Transverse colon (tissue), 4 donors: Measurements from ENCODE around the gene ERC2. TPM values are rescaled to one million over a fixed set of nuclear protein-coding genes. Genes with fewer than 3 reads are reported as not detected.

ENCODE experiments used
- DNase-seq: peaks from one replicate; pipeline ENCODE4 v3.0.0-alpha.2; 2019
- H3K27ac ChIP-seq, 4 donors: fragments of 200-600 bp; sonication (generic); 2 replicates each; pipeline ENCODE4 v1.5.1; 2016 to 2018; ENCODE audit warnings: inconsistent platforms in 4 of 4
- H3K27me3 ChIP-seq: fragments of 200-600 bp; sonication (generic); 2 replicates; pipeline ENCODE4 v1.5.1; 2017; ENCODE audit warnings: inconsistent platforms
- H3K36me3 ChIP-seq, 4 donors: fragments of 200-600 bp; sonication (generic); 2 replicates each; pipeline ENCODE4 v1.5.1; 2017 to 2019; ENCODE audit warnings: inconsistent platforms in 4 of 4
- H3K4me1 ChIP-seq, 4 donors: fragments of 200-600 bp; sonication (generic); 2 replicates each; pipeline ENCODE4 v1.5.1; 2017 to 2020; ENCODE audit warnings: inconsistent platforms in 4 of 4
- H3K4me3 ChIP-seq, 4 donors: fragments of 200-600 bp; sonication (generic); 1 replicate in 1 of 4; 2 replicates in 3 of 4; pipeline versions ENCODE4 v1.5.1 to v1.6.1; 2017 to 2019; ENCODE audit warnings: inconsistent platforms in 4 of 4
- H3K9me3 ChIP-seq, 2 donors: fragments of 200-600 bp; sonication (generic); 2 replicates each; pipeline ENCODE4 v1.5.1; 2017 to 2019; ENCODE audit warnings: inconsistent platforms in 2 of 2
- CTCF ChIP-seq, 5 experiments: fragments of 200-600 bp in 3 of 5; fragments of 450-650 bp in 2 of 5; sonication (generic) in 3 of 5; IDR thresholded peaks; 1 replicate in 2 of 5; 2 replicates in 3 of 5; pipeline ENCODE4 v1.5.1; 2016 to 2017; ENCODE audit warnings: antibody characterized with exemption in 5 of 5, inconsistent platforms in 3 of 5, mild to moderate bottlenecking in 2 of 5, moderate library complexity in 1 of 5
- EP300 ChIP-seq: sonication (generic); formaldehyde crosslinking; IDR thresholded peaks from one replicate; pipeline ENCODE4 v1.6.1; 2017; ENCODE audit warnings: antibody characterized with exemption, low read depth
- POLR2A ChIP-seq: fragments of 450-650 bp; IDR thresholded peaks from one replicate; pipeline ENCODE4 v1.6.1; 2016; ENCODE audit warnings: antibody characterized with exemption, mild to moderate bottlenecking, moderate library complexity
- POLR2AphosphoS5 ChIP-seq, 3 donors: sonication (generic); formaldehyde crosslinking; IDR thresholded peaks; one replicate each; pipeline ENCODE4 v1.6.1; 2016; ENCODE audit warnings: antibody characterized with exemption in 3 of 3
- WGBS, 2 donors: methylation state at CpG; one replicate each; pipeline ENCODE4 v1.1.5; 2018; ENCODE audit warnings: low coverage in 1 of 2; 5-methylcytosine and 5-hydroxymethylcytosine counted together
- in situ Hi-C, 4 donors: fragments of 200-750 bp; cut with MboI; loops; one replicate each; pipeline versions ENCODE4 v1.15.0 to v1.15.1; 2017; ENCODE audit warnings: low sequenced_read_pairs in 3 of 4, low pct_ligation_motif_present in 1 of 4, low pct_unique_long_range_greater_than_20kb in 1 of 4
- intact Hi-C: fragments of 100-400 bp; cut with DNase I; formaldehyde crosslinking; loops from one replicate; pipeline ENCODE4 v1.15.1; 2023; ENCODE audit warnings: low total_unique reads
- total RNA-seq, 4 donors: library from RNA; depleted of rRNA; stranded (reverse); fragments of >200 nt; gene quantifications; one replicate each; pipeline ENCODE4 v1.1.0, GENCODE V29; 2016

ERC2 gene
- total RNA-seq, 4 donors from 2014 or later = 0.41 to 1.3 TPM; not detected in 2

- intact Hi-C loops = no loop called here
- in situ Hi-C loops = no loop called here
- H3K4me3 ChIP-seq = no peak overlapping the region
These were observed 268.0 kb downstream of the ERC2 start for GRCh38 chr3:56200251-56200650.

DNA sequence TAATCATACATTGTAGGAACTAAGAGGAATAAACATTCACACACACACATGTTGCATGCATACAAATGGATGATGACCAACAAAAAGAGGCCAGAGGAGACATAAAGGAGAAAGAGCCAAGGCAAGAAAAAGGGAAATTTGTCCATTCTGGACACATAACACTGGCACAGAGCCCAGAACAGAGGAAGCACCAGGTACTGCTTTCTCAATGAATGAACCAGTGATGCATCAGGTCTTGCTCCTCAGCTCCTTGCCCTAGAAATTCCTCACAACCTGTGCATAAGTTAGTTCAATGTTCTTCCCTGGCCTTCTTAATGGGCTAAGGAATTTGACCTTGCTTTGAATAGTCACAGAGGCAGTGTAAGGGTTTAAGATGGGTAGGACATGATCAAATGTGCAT, 270.3 kb downstream of the ERC2 start:
- no peak for TF ChIP-seq CTCF (IDR thresholded peaks at IDR 0.05)
- TF ChIP-seq POLR2A = no peak
- no peak for TF ChIP-seq EP300
- TF ChIP-seq POLR2AphosphoS5 (IDR thresholded peaks at IDR 0.05) = no peak
- DNase-seq = no peak
- Histone ChIP-seq H3K4me1 (no peaks in the 10 kb centered on the region), H3K27ac (no peak overlapping the region), H3K27me3 (no peaks in the 10 kb centered on the region), H3K36me3 (no peaks in the 10 kb centered on the region), H3K9me3 (no peaks in the 10 kb centered on the region), H3K4me3 (no peak overlapping the region)
- in situ Hi-C loops (no loop called here), intact Hi-C loops (no loop called here)

More at GRCh38 chr3:56200251-56200650, 268.0 kb downstream of the ERC2 start:
- Histone ChIP-seq H3K27me3 (no peaks in the 10 kb centered on the region), H3K4me1 (no peaks in the 10 kb centered on the region), H3K27ac (no peak overlapping the region), H3K36me3 (no peaks in the 10 kb centered on the region), H3K9me3 (no peaks in the 10 kb centered on the region)
- TF ChIP-seq POLR2AphosphoS5 (IDR thresholded peaks at IDR 0.05) (no peak), EP300 (no peak), POLR2A (no peak), CTCF (IDR thresholded peaks at IDR 0.05) (no peak)
- DNase-seq = no peak

GRCh38 chr3:56197259-56197965, 270.9 kb downstream of the ERC2 start:
- H3K27ac ChIP-seq = no peak overlapping the region
- intact Hi-C loops (no loop called here), in situ Hi-C loops (no loop called here)
- no peak for DNase-seq
- TF ChIP-seq EP300 (no peak), POLR2AphosphoS5 (IDR thresholded peaks at IDR 0.05) (peak in 1 of 3 donors; percentile 12)
- H3K4me3 ChIP-seq = no peak overlapping the region
- H3K9me3 ChIP-seq = no peaks in the 10 kb centered on the region
- H3K36me3 ChIP-seq = no peaks in the 10 kb centered on the region
- H3K27me3 ChIP-seq = no peaks in the 10 kb centered on the region
- H3K4me1 ChIP-seq = no peaks in the 10 kb centered on the region
- 49 to 71% methylated on average over 3 of the region's 3 CpGs for WGBS, 2 donors

GRCh38 chr3:56196700-56197099, 271.6 kb downstream of the ERC2 start:
- intact Hi-C loops = no loop called here
- 55 to 58% methylated on average over 3 of the region's 3 CpGs for WGBS, 2 donors
- Histone ChIP-seq H3K4me3 (no peak overlapping the region), H3K36me3 (no peaks in the 10 kb centered on the region), H3K9me3 (no peaks in the 10 kb centered on the region), H3K27me3 (no peaks in the 10 kb centered on the region), H3K4me1 (no peaks in the 10 kb centered on the region), H3K27ac (no peak overlapping the region)
- DNase-seq = no peak
- in situ Hi-C loops = no loop called here
- TF ChIP-seq CTCF (IDR thresholded peaks at IDR 0.05) = no peak
- TF ChIP-seq POLR2AphosphoS5 (IDR thresholded peaks at IDR 0.05) = no peak
- no peak for TF ChIP-seq POLR2A
- no peak for TF ChIP-seq EP300

GRCh38 chr3:56193519-56193918, 274.7 kb downstream of the ERC2 start:
- H3K4me1 ChIP-seq = no peaks in the 10 kb centered on the region
- no peaks in the 10 kb centered on the region for H3K9me3 ChIP-seq
- in situ Hi-C loops (no loop called here), intact Hi-C loops (no loop called here)
- TF ChIP-seq POLR2AphosphoS5 (IDR thresholded peaks at IDR 0.05) (no peak), CTCF (IDR thresholded peaks at IDR 0.05) (no peak), EP300 (no peak), POLR2A (no peak)
- H3K27me3 ChIP-seq = no peaks in the 10 kb centered on the region
- 82 to 87% methylated on average over 2 to 3 of the region's 3 CpGs for WGBS, 2 donors
- no peak for DNase-seq
- H3K36me3 ChIP-seq = no peaks in the 10 kb centered on the region
- no peak overlapping the region for H3K4me3 ChIP-seq
- H3K27ac ChIP-seq = no peak overlapping the region
